PC-9 (cell line): ENCODE measurements around the gene EBF4. TPM values are rescaled to one million over a fixed set of nuclear protein-coding genes. Genes with fewer than 3 reads are reported as not detected.
"Not testable (repeated sequence)": the region's sequence is repeated elsewhere in the genome, so short reads cannot be mapped to it uniquely, and the experiment has no call there.

Experiments used
- BruUV-seq: library from RNA; stranded (reverse); fragments of 400-500 nt; replicated peaks from 2 replicates; lab custom pipeline; 2021; lab: Mats Ljungman, UMichigan
- CTCF ChIA-PET: fragments of 300-600 bp; sonication (Branson Sonifier 250); formaldehyde crosslinking; loops from one replicate; lab custom pipeline; 2022; ENCODE audit warnings: antibody characterized with exemption; lab: Charles Lee
- POLR2A ChIA-PET: fragments of 300-600 bp; sonication (Branson Sonifier 250); formaldehyde crosslinking; loops from one replicate; lab custom pipeline; 2022; ENCODE audit warnings: antibody characterized with exemption; ENCODE audit not compliant: unreplicated experiment; lab: Charles Lee
- DNase-seq, 2 experiments: peaks; one replicate each; pipeline versions ENCODE4 v3.0.0 to v3.0.0-alpha.2; 2015 to 2022; ENCODE audit warnings: mixed read lengths in 1 of 2
- H2AFZ ChIP-seq: fragments of 200-600 bp; sonication (generic); 2 replicates; pipeline ENCODE4 v1.8.1; 2017; ENCODE audit warnings: antibody characterized with exemption
- H3F3A ChIP-seq: fragments of 200-600 bp; sonication (generic); 2 replicates; pipeline ENCODE4 v1.8.1; 2017; ENCODE audit warnings: antibody characterized with exemption, mild to moderate bottlenecking, low read depth; ENCODE audit not compliant: insufficient read depth
- H3K27ac ChIP-seq: fragments of 200-600 bp; sonication (generic); 2 replicates; pipeline ENCODE4 v1.6.1; 2016; ENCODE audit warnings: mixed run types
- H3K27me3 ChIP-seq: fragments of 200-600 bp; sonication (generic); 2 replicates; pipeline ENCODE4 v1.6.1; 2016; ENCODE audit warnings: low read depth, mixed run types; ENCODE audit not compliant: insufficient read depth
- H3K36me3 ChIP-seq: fragments of 200-600 bp; sonication (generic); 2 replicates; pipeline ENCODE4 v1.6.1; 2016; ENCODE audit warnings: low read depth, mixed run types
- H3K4me1 ChIP-seq: fragments of 200-600 bp; sonication (generic); replicated peaks from 2 replicates; pipeline ENCODE4 v1.6.1; 2016; ENCODE audit warnings: mixed run types; ENCODE audit not compliant: insufficient read depth
- H3K4me2 ChIP-seq: fragments of 200-600 bp; sonication (generic); 2 replicates; pipeline ENCODE4 v1.6.1; 2017; ENCODE audit warnings: mixed run types
- H3K4me3 ChIP-seq: fragments of 200-600 bp; sonication (generic); 2 replicates; pipeline ENCODE4 v1.6.1; 2016; ENCODE audit warnings: mixed run types
- H3K79me2 ChIP-seq: fragments of 200-600 bp; sonication (generic); 2 replicates; pipeline ENCODE4 v1.6.1; 2017; ENCODE audit warnings: low read depth, mixed run types
- H3K9me2 ChIP-seq: fragments of 200-600 bp; sonication (generic); 2 replicates; pipeline ENCODE4 v1.8.1; 2017; ENCODE audit warnings: mild to moderate bottlenecking; ENCODE audit not compliant: insufficient read depth
- H3K9me3 ChIP-seq: fragments of 200-600 bp; sonication (generic); 2 replicates; pipeline ENCODE4 v1.8.1; 2016; ENCODE audit warnings: low read depth; ENCODE audit not compliant: insufficient read depth
- H4K20me1 ChIP-seq: fragments of 200-600 bp; sonication (generic); 2 replicates; pipeline ENCODE4 v1.8.1; 2017; ENCODE audit not compliant: insufficient read depth
- EZH2 ChIP-seq: fragments of 200-600 bp; sonication (generic); IDR thresholded peaks from 2 replicates; pipeline ENCODE4 v1.8.0; 2017; ENCODE audit warnings: antibody characterized with exemption, low read depth
- intact Hi-C: fragments of 100-400 bp; cut with micrococcal nuclease; formaldehyde crosslinking; loops from one replicate; pipeline ENCODE4 v1.10.0; 2022; ENCODE audit not compliant: unreplicated experiment
- total RNA-seq: library from RNA; stranded (reverse); gene quantifications from 2 replicates; pipeline ENCODE4 v1.2.3, GENCODE V29; 2021
- TF ChIP-seq, protein P1 (sequence below): fragments of 200-600 bp; sonication (generic); conservative IDR thresholded peaks from 2 replicates; pipeline ENCODE4 v1.6.1; 2017; ENCODE audit warnings: mixed run types, antibody characterized with exemption, mild to moderate bottlenecking, moderate library complexity

Gene EBF4
- total RNA-seq, 1 experiment from 2014 or later: 5.1 TPM

DNA sequence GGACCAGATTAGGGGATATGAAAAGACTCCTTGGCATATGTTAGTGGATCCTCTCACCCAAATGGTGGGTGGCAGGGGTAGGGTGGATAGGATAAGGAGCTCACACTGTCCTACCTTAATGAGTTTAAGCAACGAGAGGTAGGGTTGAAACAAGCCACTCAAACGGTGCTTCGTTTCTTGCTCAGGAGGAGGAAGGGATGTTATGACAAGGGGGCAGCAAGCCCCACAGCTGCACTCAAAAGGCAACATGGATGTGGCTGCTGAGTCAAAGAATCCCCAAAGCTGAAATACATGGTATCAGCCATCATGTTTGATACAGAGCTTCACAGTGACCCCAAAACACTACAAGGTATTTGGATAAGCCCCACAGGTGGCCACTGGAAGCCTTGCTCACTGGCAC lies 20.1 kb upstream of the EBF4 start:
- Histone ChIP-seq H3K27me3 (peaks cover 5% of the 10 kb centered on the region), H3K4me1 (no peaks in the 10 kb centered on the region), H4K20me1 (no peaks in the 10 kb centered on the region), H3K27ac (no peak overlapping the region), H3K9me3 (no peaks in the 10 kb centered on the region), H3K4me2 (no peak overlapping the region), H3K79me2 (no peaks in the 10 kb centered on the region), H2AFZ (no peak overlapping the region), H3K9me2 (no peaks in the 10 kb centered on the region), H3K4me3 (no peak overlapping the region), H3F3A (no peaks in the 10 kb centered on the region), H3K36me3 (no peaks in the 10 kb centered on the region)
- DNase-seq: no peak
- ChIA-PET CTCF (no interaction called here), POLR2A (no interaction called here)
- BruUV-seq: no TSS peak
- TF ChIP-seq EZH2: no peak
- TF ChIP-seq, protein P1, sequence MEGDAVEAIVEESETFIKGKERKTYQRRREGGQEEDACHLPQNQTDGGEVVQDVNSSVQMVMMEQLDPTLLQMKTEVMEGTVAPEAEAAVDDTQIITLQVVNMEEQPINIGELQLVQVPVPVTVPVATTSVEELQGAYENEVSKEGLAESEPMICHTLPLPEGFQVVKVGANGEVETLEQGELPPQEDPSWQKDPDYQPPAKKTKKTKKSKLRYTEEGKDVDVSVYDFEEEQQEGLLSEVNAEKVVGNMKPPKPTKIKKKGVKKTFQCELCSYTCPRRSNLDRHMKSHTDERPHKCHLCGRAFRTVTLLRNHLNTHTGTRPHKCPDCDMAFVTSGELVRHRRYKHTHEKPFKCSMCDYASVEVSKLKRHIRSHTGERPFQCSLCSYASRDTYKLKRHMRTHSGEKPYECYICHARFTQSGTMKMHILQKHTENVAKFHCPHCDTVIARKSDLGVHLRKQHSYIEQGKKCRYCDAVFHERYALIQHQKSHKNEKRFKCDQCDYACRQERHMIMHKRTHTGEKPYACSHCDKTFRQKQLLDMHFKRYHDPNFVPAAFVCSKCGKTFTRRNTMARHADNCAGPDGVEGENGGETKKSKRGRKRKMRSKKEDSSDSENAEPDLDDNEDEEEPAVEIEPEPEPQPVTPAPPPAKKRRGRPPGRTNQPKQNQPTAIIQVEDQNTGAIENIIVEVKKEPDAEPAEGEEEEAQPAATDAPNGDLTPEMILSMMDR: no peak
- intact Hi-C loops: no loop called here

DNA sequence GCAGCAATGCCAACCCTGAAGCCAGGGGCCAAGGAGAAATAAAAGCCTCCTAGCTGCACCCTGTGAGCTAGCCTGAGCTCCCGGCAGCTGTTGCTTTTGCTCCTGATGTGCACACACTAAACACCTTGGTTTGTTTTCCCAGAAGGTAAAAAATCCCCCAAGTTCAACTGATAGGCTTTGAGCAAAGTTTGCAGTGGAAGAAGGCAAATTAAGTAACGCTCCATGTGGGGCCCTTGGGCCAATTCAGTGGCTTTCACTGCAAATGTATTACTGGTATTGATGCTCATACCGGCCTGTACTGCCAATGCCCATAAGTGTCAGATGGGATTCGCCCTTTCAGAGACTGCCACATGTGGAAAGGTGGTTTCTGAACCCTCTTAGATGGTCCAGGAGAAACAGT lies 19.1 kb upstream of the EBF4 start:
- no peak overlapping the region for H3K27ac ChIP-seq
- no peaks in the 10 kb centered on the region for H3F3A ChIP-seq
- no peaks in the 10 kb centered on the region for H3K36me3 ChIP-seq
- H3K4me3 ChIP-seq: no peak overlapping the region
- H3K79me2 ChIP-seq: no peaks in the 10 kb centered on the region
- H3K4me2 ChIP-seq: no peak overlapping the region
- H4K20me1 ChIP-seq: no peaks in the 10 kb centered on the region
- BruUV-seq: no TSS peak
- no peak overlapping the region for H2AFZ ChIP-seq
- H3K9me2 ChIP-seq: no peaks in the 10 kb centered on the region
- TF ChIP-seq, protein P1: no peak
- no peak for TF ChIP-seq EZH2
- H3K9me3 ChIP-seq: no peaks in the 10 kb centered on the region
- intact Hi-C loops: no loop called here
- H3K27me3 ChIP-seq: peaks cover 5% of the 10 kb centered on the region
- CTCF ChIA-PET: interaction anchor here (0.7 to 0.8 kb wide), 4 partner anchors 9 to 1905 kb away, joined by 3 to 17 read pairs (median 5); partner anchors contain the start of genes IDH3B and SLC52A3
- no peak for DNase-seq
- no peaks in the 10 kb centered on the region for H3K4me1 ChIP-seq
- POLR2A ChIA-PET: interaction anchor here (0.5 to 0.7 kb wide), 3 partner anchors 133 to 418 kb away, joined by 4 to 6 read pairs (median 5); no protein-coding TSS in a partner anchor

DNA sequence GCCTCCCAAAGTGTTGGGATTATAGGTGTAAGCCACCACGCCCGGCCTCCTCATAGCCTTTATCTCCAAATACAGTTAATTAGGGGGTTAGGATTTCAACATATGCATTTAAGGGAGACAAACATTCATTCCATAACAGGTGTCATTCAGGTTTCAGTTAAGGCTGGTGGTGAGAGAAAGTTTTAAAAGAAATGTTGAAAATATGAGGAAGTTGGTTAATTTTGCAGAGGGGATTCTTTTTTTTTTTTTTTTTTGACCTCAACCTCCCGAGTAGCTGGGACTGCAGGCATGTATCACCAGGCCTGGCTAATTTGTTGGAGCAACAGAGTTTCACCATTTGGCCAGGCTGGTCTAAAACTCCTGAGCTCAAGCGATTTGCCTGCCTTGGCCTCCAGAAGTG lies 12.5 kb upstream of the EBF4 start:
- Histone ChIP-seq H3K27ac (no peak overlapping the region), H3K27me3 (peaks cover 21% of the 10 kb centered on the region), H3K9me3 (no peaks in the 10 kb centered on the region), H4K20me1 (no peaks in the 10 kb centered on the region), H3F3A (no peaks in the 10 kb centered on the region), H3K4me1 (no peaks in the 10 kb centered on the region), H3K4me2 (no peak overlapping the region), H2AFZ (no peak overlapping the region), H3K36me3 (no peaks in the 10 kb centered on the region), H3K4me3 (no peak overlapping the region), H3K79me2 (no peaks in the 10 kb centered on the region), H3K9me2 (no peaks in the 10 kb centered on the region)
- TF ChIP-seq, protein P1: no peak
- TF ChIP-seq EZH2: no peak
- DNase-seq: no peak
- POLR2A ChIA-PET: interaction anchor here (0.7 kb wide), 1 partner anchor 53 kb away, joined by 15 read pairs; no protein-coding TSS in a partner anchor
- intact Hi-C loops: no loop called here
- no TSS peak for BruUV-seq
- CTCF ChIA-PET: no interaction called here

DNA sequence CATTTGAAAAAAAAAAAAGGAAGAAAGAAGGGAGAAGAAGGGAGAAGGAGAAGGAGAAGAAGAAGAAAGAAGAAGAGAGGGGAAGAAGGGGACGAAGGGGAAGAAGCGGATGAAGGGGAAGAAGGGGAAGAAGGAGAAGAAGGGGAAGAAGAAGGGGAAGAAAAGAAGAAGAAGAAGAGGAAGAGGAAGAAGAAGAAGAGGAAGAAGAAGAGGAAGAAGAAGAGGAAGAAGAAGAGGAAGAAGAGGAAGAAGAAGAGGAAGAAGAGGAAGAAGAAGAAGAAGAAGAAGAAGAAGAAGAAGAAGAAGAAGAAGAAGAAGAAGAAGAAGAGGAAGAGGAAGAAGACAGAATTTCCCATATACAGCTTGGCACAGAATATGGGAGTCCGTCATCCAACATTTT lies 10.5 kb upstream of the EBF4 start:
- H4K20me1 ChIP-seq, H3K4me3 ChIP-seq, H3K79me2 ChIP-seq, H3K4me1 ChIP-seq, H2AFZ ChIP-seq, BruUV-seq, DNase-seq, H3F3A ChIP-seq, H3K9me2 ChIP-seq, H3K4me2 ChIP-seq, H3K27ac ChIP-seq, CTCF ChIA-PET, H3K9me3 ChIP-seq, H3K36me3 ChIP-seq, POLR2A ChIA-PET, intact Hi-C loops: not testable (repeated sequence)
- peaks cover 36% of the 10 kb centered on the region for H3K27me3 ChIP-seq

DNA sequence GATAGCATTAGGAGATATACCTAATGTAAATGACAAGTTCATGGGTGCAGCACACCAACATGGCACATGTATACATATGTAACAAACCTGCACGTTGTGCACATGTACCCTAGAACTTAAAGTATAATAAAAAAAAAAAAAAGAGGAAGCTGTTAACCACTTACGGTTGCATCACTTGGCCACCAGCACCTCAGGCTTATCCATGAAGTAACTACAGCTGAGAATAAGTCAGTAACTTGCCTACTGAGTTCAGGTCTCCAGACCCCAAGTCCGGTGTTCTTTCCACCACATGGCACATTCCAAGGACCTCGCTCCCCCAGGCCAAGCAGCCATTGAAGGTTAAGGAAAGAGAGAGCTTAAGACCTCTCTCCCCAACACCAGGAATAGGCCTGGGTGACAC lies 7.8 kb upstream of the EBF4 start:
- H2AFZ ChIP-seq, H3K36me3 ChIP-seq, H3K27ac ChIP-seq, H3K4me3 ChIP-seq, H3K9me2 ChIP-seq, intact Hi-C loops, BruUV-seq, H4K20me1 ChIP-seq, H3F3A ChIP-seq, H3K4me2 ChIP-seq, DNase-seq, H3K79me2 ChIP-seq, POLR2A ChIA-PET, CTCF ChIA-PET, H3K9me3 ChIP-seq, H3K4me1 ChIP-seq: not testable (repeated sequence)
- peaks cover 51% of the 10 kb centered on the region for H3K27me3 ChIP-seq
